GM04504 (cell line): ENCODE results near the gene NFYA.
"Not testable (repeated sequence)": the region's sequence is repeated elsewhere in the genome, so short reads cannot be mapped to it uniquely, and the experiment has no call there.

Experiments used
- DNase-seq: peaks from one replicate; pipeline ENCODE4 v3.0.0-alpha.2; 2012; ENCODE audit warnings: low read depth

NFYA gene

GRCh38 chr6:41073203-41073967 lies 611 bp downstream of the NFYA start:
- no peak for DNase-seq

DNA sequence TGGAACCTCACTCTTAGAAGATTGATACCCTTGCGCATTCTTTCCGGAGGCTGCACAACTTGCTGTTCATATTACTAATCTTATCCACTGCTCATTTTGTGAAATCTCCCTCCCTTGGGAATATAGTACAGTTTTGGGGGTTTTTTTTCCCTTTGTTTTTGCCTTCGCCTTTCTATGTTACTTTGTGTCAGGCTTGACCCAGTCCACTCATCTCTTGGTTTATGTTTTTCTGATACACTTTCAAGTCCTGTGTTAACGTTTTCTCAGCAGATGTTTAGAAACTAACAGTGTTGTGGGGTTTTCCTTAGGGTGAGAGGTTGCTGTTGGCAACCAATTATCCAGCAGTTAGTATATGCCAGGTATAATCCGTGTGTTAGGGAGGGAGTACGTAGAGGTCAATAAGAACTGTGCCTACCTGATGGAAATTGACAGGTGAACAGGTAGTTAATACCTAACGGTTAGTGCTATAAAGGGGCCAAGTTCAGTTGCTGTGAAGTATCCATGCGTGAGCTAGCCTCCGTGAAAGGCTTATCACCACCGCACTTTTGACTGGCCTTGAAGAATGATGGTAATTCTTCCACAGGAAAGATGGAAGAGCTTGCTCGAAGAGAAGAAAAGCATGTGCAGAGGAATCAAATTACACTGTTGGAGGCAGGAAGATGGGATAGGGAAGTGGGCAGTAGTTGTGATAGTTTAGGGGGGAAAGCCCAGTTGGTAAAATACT lies 1.4 kb downstream of the NFYA start:
- no peak for DNase-seq

DNA sequence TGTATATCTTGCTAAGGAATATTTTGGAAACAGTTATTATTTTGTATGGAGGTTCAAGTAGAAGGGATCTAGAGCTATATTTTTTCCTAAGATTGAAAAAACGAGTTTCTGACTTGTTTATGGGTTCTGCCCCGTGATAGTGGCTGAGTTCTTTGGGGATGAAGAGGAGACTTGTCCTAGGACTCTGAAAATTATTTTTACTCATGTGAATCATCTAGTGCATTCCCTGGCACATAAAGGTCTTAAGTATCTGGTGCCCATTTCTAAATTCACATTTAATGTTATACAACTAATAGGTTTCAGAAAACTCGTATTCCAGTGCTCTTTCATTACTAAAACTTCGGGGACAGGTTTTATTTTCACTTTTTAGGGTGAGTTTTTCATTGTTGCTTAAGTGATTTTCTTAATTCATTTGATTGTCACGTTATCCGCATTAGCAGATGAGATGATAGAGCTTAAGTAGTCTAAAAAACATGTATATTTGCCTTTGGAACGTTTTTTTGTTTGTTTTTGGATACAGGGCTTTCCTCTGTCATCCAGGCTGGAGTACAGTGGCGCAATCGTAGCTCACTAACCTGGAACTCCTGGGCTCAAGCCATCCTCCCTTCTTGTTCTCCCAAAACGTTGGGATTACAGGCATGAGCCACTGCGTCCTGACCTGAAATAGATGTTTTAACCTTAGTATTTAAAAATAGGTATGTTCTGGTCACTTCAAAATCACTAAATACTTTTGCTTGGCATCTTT lies 2.1 kb downstream of the NFYA start:
- DNase-seq = no peak

DNA sequence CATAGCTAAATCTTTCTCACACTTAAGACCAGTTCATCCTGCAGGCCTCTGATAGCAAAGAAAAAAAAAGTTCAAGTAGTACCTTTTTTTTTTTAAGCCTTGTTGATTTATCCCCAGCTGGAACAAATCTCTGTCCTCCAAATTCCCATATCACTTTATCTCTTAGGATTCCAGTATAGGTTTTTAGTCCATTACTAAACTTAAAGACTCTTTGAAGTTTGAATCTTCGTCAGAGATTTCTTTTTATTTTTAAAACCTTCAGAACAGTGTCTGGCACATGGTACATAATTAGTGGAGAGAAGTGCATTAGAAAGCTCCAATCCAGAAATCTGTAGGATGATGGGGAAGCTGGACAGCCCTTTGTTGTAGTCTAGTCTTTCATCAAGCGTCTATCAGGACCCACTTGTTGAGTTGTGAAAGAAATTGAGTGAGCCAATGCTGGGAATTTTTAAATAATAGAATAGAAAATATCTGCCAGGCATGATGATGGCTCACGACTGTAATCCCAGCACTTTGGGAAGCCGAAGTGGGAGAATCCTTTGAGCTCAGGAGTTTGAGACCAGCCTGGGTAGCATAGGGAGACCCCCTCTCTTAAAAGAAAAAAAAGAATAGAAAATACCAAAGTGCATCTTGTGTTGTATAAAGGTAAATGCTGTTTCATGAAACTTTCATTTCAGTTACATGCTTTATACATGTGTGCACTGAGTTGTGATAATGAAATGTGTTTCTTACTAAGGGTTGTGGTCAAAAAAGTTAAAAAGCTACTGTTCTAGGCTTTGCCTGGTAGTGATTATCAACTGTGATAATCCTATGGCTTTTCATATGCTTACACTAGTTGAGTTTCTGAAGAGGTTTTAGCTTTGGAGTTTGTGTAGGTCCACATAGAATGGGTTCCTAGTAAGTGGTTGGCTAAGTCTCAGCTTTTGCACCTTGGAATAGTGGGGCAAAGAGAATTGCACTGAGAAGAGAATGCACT lies 3.2 kb downstream of the NFYA start:
- DNase-seq = no peak

DNA sequence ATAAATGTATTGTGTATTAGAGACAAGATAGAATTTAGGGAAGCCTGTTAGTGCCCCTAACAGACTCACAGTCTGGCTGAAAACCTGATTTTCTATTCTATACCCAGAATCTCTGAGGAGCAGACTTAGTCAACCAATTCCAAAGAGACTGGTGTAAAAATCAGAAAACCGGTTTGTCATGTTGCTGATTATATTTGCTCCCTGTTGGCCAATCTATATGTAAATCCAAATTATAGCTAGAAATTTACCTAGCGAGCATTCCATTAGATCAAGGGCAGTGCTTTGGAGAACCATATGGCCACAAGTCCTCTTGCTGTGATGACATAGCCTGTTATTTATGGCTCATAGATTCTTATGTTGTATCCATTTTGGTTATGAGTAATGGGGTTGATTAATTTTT lies 4.8 kb downstream of the NFYA start:
- DNase-seq = no peak

- no peak for DNase-seq
Measured at GRCh38 chr6:41078101-41078500, 5.3 kb downstream of the NFYA start.

DNA sequence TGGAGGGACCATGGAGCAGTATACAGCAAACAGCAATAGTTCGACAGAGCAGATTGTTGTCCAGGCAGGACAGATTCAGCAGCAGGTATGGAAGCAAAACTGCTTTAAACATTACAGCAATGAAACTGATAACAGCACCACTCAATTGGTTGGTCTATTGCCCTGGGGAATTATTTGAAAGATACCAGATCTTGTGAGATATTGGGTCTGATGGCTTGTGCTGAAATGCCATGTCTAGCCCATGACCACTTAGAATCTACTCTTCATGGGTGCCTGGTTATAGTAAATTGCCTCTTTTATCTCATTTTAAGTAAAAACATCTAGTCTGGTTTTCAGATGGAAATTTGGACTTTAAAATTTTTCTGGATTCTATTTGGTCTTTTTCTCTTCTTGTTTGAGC lies 6.3 kb downstream of the NFYA start:
- DNase-seq = no peak

GRCh38 chr6:41080621-41081020 lies 7.8 kb downstream of the NFYA start:
- DNase-seq = no peak

- DNase-seq = no peak
Measured at GRCh38 chr6:41083072-41083471, 10.3 kb downstream of the NFYA start.

- no peak for DNase-seq
Measured at GRCh38 chr6:41085182-41085581, 12.4 kb downstream of the NFYA start.

DNA sequence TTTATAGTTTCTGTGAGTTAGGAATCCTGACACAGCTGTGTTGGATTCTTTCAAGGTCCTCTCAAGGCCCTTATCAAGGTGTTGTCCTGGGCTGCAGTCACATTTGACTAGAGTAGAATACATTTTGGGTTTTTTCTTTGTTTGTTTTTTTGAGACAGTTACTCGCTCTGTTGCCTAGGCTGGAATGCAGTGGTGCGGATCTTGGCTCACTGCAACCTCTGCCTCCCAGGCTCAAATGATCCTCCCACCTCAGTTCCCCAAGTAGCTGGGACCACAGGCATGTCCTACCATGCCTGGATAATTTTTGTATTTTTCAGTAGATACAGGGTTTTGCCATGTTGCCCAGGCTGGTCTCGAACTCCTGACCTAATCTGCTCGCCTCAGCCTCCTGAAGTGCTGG lies 15.7 kb downstream of the NFYA start:
- no peak for DNase-seq

DNA sequence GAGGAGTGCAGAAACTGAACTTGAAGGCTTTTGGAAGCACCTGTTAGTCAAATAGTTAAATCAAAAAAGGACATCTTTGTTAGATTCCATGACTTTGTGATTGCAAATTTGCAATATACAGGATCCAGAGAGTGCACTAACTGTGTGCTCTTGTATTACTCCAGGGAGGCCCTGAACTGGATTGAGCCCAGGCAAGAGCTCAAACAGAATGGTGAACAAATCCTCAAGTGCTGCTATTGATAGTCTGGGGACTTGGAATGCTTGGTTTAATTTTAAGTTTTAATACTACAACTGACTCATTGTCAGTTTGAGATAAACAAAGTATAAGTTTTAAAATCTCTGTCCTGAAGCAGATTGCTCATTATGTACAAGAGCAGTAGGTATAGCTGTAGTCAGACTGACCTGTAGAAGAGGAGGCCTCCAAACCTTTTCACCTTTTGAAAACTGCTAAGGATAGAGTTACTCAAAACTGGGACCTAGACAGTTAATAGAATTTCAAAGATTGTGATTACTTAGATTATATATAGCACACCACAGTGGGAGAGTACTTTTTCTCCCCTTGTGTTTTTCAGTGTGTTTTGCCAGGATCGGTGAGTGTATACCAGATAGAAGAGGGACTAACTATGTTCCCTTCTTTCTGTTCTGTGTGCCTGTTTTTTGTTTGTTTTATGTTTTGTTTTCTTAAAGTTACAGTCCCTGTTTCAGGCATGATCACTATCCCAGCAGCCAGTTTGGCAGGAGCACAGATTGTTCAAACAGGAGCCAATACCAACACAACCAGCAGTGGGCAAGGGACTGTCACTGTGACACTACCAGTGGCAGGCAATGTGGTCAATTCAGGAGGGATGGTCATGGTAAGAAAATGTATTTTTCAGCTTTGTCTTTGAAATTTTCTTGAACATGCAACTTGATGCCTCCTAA lies 18.3 kb downstream of the NFYA start:
- no peak for DNase-seq

- DNase-seq = no peak
Measured at GRCh38 chr6:41092421-41093140, 19.8 kb downstream of the NFYA start.

- DNase-seq = no peak
Measured at GRCh38 chr6:41093729-41094128, 21.0 kb downstream of the NFYA start.

GRCh38 chr6:41097467-41098090 lies 24.8 kb downstream of the NFYA start:
- DNase-seq = no peak

- DNase-seq = no peak
Measured at GRCh38 chr6:41098366-41098765, 25.6 kb downstream of the NFYA start.

DNA sequence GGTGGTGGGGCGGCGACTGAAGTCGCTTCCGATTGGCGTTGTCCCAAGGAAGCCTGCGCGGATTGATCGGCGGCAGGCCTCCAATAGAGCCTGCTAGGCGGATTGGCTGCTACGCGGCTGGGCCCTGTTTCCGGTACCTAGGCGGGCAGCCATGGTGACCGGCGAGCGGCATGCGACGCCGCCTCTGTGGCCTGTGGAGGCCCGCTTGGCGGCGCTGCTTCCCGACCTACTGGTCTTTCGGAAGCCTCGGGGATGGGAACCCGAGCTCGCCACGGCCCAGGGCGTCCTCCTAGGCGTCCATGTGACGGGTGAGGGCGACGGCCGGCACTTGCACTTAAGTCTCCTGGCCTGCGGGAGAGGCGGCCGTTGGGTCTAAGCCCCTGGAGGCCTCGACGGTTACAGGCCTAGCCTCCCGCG lies 28.1 kb downstream of the NFYA start:
- DNase-seq = no peak

DNA sequence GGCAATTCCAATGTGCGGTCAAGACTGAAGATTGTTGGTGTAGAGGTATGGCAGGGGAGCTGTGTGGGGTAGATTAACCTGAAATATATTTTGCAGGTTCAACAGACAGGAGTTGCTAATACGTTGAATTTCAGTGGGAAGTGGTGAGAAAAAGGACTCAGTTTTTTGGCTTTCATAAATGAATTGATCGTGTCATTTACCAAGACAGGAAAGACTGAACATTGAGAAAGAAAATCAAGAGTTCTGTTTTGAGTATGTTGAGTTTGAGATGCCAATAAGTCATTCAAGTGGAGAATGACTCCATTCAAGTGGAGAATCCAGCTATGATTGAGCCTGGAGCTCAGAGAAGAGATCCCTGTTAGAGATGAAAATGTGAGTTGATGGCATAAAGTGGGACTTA lies 31.1 kb downstream of the NFYA start:
- DNase-seq = no peak

GRCh38 chr6:41111017-41111416 lies 38.2 kb downstream of the NFYA start:
- DNase-seq = no peak

DNA sequence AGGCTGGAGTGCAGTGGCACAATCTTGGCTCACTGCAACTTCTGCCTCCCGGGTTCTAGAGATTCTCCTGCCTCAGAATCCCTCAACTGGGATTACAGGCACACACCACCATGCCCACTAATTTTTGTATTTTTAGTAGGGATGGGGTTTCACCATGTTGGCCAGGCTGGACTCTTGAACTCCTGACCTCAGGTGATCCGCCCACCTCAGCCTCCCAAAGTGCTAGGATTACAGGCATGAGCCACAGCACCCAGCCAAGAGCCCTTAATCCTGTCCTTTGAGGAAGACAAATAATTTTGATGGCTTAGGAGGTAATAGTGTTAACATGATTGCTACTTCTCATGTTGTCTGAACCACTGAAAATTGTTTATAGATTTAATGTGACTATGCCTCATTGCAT lies 42.3 kb downstream of the NFYA start:
- DNase-seq = not testable (repeated sequence)
